Measurements from ENCODE around the gene CTF1.
A peak's percentile ranks its signal among the peaks of the same experiment; 100 is the strongest.

Gene CTF1

DNA sequence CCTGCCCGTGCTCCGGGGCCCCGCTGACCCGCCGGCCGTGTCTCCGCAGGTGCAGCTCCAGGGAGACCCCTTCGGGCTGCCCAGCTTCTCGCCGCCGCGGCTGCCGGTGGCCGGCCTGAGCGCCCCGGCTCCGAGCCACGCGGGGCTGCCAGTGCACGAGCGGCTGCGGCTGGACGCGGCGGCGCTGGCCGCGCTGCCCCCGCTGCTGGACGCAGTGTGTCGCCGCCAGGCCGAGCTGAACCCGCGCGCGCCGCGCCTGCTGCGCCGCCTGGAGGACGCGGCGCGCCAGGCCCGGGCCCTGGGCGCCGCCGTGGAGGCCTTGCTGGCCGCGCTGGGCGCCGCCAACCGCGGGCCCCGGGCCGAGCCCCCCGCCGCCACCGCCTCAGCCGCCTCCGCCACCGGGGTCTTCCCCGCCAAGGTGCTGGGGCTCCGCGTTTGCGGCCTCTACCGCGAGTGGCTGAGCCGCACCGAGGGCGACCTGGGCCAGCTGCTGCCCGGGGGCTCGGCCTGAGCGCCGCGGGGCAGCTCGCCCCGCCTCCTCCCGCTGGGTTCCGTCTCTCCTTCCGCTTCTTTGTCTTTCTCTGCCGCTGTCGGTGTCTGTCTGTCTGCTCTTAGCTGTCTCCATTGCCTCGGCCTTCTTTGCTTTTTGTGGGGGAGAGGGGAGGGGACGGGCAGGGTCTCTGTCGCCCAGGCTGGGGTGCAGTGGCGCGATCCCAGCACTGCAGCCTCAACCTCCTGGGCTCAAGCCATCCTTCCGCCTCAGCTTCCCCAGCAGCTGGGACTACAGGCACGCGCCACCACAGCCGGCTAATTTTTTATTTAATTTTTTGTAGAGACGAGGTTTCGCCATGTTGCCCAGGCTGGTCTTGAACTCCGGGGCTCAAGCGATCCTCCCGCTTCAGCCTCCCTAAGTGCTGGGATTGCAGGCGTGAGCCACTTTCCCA is 5.9 kb downstream of the CTF1 start:
- peak; percentile 59 for DNase-seq (ENCODE audit: low read depth)
- peak overlapping the region; percentile 31 for H3K4me3 ChIP-seq (ENCODE audit: low read length)
- TF ChIP-seq, protein P1, sequence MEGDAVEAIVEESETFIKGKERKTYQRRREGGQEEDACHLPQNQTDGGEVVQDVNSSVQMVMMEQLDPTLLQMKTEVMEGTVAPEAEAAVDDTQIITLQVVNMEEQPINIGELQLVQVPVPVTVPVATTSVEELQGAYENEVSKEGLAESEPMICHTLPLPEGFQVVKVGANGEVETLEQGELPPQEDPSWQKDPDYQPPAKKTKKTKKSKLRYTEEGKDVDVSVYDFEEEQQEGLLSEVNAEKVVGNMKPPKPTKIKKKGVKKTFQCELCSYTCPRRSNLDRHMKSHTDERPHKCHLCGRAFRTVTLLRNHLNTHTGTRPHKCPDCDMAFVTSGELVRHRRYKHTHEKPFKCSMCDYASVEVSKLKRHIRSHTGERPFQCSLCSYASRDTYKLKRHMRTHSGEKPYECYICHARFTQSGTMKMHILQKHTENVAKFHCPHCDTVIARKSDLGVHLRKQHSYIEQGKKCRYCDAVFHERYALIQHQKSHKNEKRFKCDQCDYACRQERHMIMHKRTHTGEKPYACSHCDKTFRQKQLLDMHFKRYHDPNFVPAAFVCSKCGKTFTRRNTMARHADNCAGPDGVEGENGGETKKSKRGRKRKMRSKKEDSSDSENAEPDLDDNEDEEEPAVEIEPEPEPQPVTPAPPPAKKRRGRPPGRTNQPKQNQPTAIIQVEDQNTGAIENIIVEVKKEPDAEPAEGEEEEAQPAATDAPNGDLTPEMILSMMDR (IDR thresholded peaks at IDR 0.05; ENCODE audit: insufficient read depth, low read depth, low read length, missing control alignments), result no peak

DNA sequence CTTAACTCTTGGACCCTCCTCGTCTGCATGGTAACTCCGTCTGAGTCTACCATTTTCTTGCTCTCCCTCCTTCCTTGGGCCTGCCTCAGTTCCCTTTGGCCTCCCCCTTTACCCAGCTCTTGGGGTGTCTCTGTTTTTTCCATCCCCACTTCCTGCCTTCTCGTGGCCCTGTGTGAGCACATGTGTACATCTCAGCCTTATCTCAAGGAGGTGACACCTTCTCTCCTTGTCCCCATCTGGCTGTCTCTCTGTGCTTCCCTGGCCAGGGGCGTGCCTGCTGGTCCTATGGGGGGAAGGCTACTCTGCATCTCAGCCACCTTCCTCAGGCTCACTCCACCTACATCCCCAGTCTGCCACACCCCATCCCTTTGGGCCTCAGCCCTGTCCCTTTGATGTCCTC is 6.6 kb downstream of the CTF1 start:
- TF ChIP-seq, protein P1 (IDR thresholded peaks at IDR 0.05; ENCODE audit: insufficient read depth, low read depth, low read length, missing control alignments), result no peak
- no peak overlapping the region for H3K4me3 ChIP-seq (ENCODE audit: low read length)
- DNase-seq (ENCODE audit: low read depth), result no peak

DNA sequence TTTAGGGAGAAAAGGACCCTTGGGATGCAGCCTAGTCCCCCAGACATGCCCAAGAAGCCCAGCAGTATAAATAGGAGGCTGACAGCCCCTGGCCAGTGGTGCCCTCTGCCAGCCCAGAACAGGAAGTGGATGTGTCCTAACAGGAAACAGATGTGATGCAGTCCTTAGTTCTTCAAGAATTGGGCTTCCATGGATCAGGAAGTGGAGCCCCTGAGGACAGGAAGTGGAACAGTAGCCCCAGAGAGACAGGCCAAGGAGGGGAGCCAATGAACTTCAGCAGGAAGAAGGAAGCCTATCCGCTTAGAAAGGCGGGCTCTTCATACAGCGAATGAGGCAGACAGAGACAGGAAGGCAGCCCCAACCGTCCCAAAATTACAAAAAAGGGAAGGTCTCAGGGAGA is 7.2 kb downstream of the CTF1 start:
- H3K4me3 ChIP-seq (ENCODE audit: low read length), result no peak overlapping the region
- DNase-seq (ENCODE audit: low read depth), result no peak
- TF ChIP-seq, protein P1 (IDR thresholded peaks at IDR 0.05; ENCODE audit: insufficient read depth, low read depth, low read length, missing control alignments), result no peak

- no peak overlapping the region for H3K4me3 ChIP-seq (ENCODE audit: low read length)
- TF ChIP-seq, protein P1 (IDR thresholded peaks at IDR 0.05; ENCODE audit: insufficient read depth, low read depth, low read length, missing control alignments), result no peak
- DNase-seq (ENCODE audit: low read depth), result no peak
Measured at GRCh38 chr16:30904114-30904780, 7.8 kb downstream of the CTF1 start.

DNA sequence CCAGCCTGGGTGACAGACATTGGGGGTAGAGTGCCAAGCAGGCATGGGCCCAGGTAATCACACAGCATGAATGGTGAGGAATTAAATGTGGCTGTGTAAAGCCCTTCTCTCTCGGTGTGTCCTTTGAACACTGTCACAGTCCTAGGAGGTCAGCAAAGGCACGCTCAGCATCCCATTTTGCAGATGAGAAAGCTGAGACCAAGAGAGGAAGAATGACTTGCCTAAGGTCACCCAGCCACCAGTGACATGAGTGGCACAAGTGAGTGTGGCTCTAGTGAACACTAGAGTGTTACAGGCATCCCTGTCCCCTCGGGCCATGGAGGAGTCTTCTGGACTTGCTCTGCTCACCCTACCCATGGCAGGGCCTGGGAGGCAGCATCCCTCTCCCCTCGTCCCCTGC is 10.7 kb downstream of the CTF1 start:
- no peak for DNase-seq (ENCODE audit: low read depth)
- TF ChIP-seq, protein P1 (IDR thresholded peaks at IDR 0.05; ENCODE audit: insufficient read depth, low read depth, low read length, missing control alignments), result no peak
- H3K4me3 ChIP-seq (ENCODE audit: low read length), result no peak overlapping the region

- no peak overlapping the region for H3K4me3 ChIP-seq (ENCODE audit: low read length)
- TF ChIP-seq, protein P1 (IDR thresholded peaks at IDR 0.05; ENCODE audit: insufficient read depth, low read depth, low read length, missing control alignments), result no peak
- peak; percentile 84 for DNase-seq (ENCODE audit: low read depth)
Measured at GRCh38 chr16:30910427-30911029, 14.1 kb downstream of the CTF1 start.
